GM19455 (cell line): Measurements from ENCODE around the gene CDC5L.
A peak's percentile ranks its signal among the peaks of the same experiment; 100 is the strongest.
"Not testable (repeated sequence)": the region's sequence is repeated elsewhere in the genome, so short reads cannot be mapped to it uniquely, and the experiment has no call there.

ENCODE experiments used
- ATAC-seq: cut with Tn5 transposase; IDR thresholded peaks from one replicate; pipeline ENCODE4 v1.9.1; 2021; ENCODE audit not compliant: unreplicated experiment

CDC5L gene

DNA sequence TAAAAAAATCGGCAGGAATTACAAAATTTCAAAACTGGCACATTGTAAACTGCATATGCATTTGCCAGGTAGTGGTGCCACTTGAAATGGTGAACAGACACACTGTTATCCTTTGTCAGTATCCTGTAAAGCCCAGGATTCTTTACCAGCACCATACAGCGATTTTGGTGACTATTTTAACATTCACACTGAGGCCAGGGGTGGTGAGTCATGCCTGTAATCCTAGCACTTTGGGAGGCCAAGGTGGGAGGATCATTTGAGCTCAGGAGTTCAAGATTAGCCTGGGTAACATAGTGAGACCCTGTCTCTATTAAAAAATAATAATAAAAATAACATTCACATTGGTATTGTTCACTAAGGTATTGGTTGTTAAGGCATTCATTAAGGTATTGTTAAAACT is 61.7 kb downstream of the CDC5L start:
- ATAC-seq: not testable (repeated sequence)

DNA sequence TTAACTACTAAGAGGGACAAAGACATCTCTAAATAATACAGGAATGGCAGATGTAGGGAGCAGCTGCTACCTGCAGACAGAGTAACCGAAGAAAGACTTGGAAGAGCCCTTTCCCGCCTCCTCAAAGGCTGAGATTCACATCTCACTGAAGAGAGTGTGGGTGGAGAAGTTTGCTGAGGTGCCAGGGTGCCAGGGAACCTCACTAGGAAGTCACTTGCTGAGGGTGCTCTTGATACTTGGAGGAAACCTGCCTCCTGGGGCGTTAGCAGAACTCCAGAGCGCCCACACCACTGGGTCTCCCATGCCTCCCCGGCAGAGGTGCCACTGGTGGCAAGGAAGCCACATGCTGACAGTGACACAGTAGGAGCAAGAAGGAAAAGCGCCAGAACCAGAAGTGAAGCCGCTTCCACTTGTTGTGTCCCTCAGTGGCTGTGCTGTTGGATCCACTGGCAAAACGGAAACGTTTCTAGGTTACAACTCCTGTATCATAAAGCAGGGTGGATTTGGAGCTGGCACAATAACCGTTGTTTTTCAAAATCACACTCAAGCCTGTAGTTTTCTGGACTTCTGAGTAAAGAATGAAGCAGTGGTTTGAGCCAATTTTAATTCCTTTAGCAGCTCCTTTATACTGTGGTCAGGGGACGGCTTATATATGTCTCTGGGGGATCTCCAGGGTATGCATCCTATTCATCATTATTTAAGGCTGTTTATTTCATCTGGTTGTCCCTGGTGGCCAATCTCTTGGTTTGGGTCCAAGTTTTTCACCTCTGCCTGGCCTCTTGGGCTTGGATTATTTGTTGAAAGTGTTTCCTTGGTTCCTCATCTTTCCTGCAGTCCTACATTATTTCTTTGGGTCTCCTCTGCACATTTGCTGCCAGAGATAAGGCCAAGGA is 64.5 kb downstream of the CDC5L start:
- ATAC-seq: no peak

DNA sequence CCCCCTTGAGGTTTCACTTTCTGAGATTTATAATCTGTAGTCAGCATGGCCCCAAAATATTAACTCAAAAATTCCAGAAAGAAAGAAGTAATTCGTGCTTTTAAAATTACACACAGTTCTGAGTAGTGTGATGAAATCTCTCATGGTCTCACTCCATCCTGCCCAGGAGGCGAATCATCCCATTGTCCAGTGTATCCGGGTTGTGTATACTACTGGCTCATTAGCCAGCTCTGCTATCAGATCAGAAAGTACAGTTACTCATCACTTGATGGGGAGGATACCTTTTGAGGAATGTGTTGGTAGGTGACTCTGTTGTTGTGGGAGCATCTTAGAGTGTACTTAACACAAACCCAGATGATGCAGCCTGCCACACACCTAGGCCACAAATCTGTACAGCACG is 65.2 kb downstream of the CDC5L start:
- ATAC-seq: no peak

DNA sequence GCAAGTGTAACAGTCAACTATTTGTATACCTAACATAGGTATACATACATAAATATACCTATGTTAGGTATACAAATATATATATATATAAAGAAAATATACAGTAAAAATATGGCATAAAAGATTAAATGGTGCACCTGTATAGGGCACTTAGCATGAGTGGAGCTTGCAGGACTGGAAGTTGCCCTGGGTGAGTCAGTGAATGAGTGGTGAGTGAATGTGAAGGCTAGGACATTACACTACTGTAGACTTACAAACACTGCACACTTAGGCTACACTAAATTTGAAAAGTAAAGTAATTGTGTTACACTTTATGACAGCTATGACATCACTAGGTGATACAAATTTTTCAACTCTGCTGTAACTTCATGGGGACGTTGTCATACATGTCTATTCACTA is 65.6 kb downstream of the CDC5L start:
- ATAC-seq: no peak

DNA sequence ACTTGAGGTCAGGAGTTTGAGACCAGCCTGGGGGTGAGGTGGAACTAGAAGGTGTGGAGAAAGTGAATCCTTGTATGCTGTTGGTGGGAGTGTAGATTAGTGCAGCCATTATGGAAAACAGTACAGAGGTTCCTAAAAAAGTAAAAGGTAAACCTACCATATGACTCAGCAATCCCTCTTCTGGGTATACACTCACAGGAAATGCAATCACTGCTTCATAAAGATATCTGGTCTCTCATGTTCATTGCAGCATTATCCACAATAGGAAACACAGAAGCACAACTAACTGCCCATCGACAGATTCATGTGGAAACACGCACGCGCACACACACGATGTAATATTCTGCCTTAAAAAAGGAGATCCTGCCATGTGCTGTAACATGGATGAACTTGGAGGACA is 66.7 kb downstream of the CDC5L start:
- ATAC-seq: no peak

DNA sequence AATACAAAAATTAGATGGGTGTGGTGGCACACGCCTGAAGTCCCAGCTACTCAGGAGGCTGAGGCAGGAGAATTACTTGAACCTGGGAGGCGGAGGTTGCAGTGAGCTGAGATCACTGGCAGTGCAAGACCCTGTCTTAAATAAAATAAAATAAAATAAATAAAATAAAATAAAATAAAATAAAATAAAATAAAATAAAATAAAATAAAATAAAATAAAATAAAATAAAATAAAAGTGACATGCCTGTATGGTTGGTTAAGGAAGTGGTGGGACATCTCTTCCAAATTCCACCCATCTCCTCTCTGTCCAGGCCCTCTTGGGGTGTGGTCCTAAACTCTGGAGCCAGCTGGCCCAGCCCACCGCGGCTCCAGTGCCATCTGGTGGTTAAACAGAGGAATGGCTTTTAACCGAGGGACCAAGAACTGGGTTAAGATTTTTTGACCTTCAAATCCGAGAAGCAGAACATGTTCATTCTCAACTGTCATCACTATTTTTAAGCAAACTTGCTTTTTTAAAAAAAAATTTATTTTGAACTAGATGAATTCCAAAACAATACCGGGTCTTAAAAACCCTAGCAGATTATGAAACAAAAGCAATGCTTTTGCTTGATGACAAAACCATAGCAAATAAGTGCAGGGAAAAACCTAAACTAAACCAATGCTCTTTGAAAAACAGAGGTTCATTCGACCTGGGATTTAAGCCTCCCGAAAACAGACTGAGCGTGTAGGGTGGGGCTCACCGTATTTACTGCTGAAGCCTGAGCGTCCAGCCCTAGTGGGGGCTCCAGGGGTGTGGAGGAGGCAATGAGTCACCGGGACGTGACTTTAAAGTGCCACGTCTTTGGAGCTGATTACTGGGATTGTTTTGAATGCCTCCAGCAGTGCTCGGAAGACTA is 68.8 kb downstream of the CDC5L start:
- peak; percentile 73 for ATAC-seq

DNA sequence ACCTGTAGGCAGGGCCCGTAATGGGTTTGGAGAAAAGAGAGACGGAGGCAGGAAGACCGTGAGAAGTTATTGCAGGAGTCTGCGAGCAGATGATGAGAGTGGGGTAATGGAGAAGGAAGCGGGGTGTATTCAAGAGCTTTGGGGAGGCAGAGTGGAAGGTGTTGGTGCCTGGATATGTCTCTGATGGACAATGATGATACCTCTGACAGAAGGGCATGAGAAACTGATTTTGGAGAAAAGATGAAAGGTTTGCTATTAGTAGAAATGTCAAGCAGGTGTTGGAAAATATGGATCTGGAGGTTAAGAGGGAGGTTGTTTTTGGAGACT is 69.4 kb downstream of the CDC5L start:
- ATAC-seq: no peak

DNA sequence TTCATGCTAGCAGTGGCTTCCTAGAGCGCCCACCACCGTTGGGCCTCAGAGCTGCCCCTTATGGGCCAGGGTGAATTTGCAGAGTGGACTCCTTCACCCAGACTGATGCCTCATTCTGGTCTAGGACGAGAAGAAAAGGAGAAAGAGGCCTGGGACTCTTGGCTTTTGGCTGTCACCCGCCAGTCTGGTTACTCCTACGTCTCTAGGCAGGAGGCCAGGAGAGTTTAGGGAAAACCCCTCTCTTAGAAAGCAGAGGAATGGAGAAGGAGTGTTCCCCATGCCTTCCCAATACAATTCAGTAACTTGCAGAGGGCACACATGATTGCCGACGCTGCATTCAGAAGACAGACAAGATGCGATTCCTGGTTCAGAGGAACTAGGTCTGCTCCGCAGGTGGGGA is 70.1 kb downstream of the CDC5L start:
- no peak for ATAC-seq

DNA sequence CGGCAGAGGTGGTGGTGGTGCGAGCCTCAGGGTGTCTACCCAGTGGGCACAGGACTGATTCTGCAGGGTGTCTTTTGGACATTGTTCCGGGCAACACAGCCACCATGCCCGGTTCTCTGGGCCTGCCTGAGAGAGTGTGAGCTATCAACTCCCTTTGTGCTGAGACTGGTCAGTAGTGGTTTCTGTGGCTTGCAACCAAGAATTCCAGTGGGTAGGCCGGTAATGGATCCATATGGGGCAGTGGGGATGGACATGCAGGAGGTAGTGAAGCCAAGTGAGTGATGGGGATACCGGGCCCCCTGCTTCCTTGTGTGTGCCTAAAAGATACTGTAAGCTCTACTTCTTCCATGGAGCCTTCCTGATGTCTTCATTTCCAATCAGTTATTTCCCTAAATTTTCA is 71.0 kb downstream of the CDC5L start:
- no peak for ATAC-seq

DNA sequence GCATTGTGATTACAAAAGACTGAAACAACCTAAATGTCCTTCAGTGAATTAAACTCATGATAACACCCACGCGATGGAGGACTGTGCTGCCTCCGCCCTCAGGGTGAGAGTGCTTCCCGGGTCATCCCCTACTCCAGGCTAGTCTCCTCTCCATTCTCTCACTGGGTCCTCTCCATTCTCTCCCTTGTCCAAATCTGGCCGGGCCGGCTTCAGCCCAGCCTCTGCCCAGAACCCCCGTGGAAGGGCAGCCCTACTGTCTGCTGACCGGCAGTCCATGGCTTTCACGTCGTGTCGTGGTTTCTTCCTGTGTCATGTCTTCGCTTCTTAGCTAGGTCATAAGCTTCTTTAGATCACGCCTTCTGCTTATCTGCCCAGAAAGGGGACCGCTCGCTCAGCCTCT is 74.8 kb downstream of the CDC5L start:
- no peak for ATAC-seq

DNA sequence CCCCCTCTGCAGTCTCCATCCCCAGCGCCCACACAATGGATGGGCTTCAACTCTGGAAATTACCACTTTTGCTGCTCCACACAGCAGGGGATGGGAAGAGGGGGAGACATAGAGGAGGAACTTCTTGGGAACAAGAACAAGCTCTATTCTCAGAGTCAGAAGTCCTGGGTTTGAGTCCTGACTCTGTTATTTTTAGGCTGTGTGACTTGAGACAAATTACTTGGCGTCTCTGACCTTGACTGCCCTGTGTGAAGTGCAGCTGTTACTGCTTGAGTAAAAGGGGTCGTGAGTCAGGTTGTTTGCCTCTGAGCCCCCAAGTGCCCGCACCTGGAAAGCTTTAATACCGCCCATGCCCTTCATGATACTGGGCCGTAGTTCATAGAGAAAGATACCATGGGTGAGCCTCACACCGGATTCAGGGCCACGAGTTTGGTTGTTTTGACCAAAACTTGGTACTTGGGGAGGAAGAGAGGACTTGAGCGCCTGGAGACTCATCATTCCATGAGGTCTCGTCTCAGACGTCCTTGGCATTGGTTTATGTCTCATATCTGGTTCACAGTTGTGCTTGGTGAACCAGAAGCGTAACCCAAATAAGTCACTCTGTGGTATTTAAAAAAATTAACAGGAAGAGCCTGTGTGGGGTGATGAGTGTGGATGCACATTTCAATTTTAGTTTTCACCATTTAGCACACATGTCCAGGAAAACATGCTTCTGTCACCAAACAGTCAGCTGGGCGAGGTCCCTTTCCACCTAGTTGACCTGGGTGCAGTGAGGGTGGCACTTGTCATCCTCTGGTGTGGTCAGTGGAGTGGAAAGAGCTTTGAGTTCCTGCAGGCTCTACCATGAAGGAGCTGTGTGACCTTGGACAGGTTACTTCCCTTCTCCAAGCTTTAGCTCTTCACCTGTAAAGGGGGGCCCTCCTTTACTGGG is 75.6 kb downstream of the CDC5L start:
- no peak for ATAC-seq

DNA sequence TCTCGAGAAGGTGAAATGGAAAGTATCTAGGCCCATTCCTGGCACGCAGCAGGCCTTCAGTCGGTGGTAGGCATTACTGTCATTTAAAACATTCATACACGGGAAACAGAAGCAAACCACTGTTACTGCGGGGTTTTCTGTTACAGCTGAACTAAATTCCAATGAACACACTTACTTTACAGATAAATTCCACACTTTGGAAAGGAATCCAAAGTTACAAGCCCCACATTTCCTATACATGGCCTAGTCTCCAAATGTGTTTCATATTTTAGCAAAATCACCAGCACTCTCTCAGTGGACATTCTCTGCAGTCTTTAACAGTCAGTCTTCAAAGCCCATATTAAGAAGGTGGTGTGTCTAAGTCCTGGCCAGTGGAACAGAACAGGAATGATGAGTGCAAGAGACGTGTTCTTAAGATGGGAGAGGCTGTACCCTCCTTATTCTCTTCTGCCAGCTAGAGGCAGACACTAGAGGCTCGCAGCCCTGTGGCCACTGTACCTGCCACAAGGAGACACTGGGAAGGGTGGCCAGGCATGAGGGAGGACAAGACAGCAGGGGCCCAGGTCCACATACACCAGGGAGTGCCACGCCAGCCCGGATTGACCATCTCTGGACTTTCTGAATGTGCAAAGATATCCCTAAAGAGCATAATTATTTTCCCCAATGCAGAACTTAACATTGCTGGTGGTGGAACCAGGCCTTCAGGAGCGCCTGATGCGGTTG is 76.4 kb downstream of the CDC5L start:
- ATAC-seq: no peak

DNA sequence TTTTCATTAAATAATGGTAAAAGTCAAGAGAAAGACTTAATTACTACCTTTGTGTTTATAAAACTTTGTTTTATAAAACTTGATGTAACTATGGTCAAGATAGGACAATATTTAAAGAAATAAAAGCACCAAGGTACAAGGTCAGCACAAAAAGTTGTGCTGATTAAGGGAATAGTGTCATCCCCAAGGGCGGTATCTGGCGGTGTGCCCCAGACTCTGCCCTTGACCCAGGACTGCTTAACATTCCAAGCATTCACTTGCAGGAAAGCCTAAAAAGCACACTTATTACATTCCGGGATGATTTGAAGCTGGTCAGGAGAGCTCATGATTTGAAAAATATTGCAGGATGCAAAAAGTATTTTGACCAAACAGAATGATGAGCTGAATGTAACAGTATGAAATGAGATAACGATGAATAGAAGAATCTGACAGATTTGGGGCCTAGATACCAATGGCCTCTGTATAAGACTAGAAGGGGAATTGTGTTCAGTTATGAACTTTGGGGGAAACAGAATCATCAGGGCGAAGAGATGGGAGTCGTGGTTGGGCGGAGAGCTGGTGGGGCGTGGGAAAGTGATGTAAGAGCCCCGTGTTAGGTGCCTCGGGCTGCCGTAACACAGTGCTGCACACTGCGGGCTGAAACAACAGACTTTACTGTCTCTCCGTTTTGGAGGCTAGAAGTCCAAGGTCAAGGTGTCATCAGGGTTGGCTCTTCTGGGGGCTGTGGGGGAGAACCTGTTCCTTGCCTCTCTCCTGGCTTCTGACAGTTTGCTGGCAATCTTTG is 77.2 kb downstream of the CDC5L start:
- no peak for ATAC-seq

DNA sequence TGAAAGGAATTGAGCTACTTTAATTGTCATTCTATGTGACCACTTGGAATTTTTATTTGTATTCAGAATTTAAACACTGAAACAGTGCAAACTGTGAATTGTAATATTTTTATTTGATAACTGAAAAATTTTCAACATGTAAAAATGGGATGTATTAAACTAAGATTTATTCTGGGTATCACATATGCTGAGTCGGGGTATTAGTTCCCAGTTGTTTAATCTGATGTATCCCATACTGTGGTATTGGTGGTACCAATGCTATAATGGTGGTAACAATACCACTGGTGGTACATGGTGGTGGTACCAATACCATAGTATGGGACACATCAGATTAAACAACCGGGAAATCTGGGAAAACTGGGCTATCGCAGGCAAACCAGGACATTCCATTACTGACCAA is 79.4 kb downstream of the CDC5L start:
- ATAC-seq: no peak

DNA sequence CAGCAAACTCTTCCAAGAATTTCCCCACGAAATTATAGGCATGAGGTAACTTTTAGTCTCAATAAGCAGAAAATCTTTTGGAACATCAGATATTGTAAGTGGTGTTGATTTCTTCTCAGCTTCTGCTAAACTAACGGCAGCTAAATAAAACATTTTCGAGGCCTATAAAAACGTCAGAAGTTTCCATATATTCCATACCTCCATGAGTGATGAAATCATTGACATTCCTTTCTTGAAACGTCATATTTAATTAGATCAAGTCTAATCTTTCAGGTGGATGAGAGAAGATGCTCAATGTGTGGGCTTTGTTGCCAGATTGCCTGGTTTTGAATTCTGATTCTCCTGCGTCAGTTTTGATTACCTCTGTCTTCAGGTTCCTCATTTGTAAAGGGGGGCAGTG is 81.3 kb downstream of the CDC5L start:
- ATAC-seq: no peak

DNA sequence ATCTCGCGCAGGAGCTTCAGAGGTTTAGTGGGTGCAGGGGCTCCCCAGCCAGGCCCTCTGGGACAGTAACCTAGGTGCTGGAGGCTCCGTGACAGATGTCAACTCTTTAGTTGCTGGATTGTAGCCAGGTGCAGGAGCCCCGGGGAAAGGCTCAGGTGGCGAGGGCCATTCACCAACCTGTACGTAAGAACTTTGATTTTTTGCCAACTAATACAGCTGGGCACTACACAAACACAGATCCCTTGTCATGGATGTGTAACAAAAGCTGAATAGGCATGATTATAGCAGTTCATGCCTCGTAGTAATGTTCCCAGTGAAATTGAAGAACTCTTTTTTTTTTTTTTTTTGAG is 82.6 kb downstream of the CDC5L start:
- ATAC-seq: no peak

DNA sequence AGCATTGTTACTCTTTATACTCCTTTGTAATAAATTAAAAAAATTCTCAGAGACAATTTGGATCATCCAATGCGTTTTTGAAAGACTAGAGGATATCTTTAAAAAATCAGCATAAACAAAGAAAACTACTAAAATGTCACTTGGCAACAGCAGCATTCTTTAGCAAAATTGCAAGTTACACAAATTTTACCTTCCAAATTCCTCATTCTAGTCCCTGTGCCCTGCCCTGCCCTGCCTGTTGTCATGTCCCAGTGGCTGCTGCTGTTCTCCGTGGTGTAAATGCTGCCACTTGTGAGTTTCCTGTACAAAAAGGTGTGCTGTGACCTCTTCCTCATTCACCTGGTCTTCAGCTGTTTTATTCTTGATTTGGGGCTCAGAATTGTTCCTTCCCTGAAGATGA is 83.2 kb downstream of the CDC5L start:
- ATAC-seq: no peak

DNA sequence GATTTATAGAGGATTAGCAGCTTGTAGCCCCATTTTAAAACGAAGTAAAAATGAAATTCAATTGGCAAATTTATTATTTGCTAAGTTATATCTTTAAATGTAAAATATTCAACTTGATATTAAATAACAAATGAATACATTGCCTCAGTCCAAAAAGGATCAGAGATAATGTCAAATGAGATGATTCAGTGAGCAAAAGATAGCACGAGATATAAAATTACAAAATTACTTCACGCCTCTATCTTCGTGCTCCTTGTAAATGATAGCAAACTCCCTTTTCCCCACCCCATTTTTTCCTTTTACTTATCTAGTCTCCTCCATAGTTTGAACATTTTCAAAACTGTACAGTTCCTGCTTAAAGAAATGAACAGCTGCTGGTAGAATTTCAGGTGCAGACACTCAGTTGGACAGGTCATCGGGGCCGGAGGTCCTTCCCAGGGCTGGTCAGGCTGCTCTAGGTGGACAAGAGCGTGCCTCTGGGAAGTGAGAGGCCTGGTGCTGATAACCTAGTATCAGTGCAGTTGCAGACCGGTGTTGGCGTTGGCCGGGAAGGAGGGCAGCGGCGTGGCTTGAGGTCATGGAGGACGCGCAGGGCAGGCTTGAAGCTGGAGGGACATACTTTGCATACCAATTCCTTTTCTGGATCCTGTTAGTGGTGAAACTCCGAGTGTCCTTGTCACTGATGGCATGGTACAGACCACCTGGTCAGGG is 83.9 kb downstream of the CDC5L start:
- no peak for ATAC-seq

DNA sequence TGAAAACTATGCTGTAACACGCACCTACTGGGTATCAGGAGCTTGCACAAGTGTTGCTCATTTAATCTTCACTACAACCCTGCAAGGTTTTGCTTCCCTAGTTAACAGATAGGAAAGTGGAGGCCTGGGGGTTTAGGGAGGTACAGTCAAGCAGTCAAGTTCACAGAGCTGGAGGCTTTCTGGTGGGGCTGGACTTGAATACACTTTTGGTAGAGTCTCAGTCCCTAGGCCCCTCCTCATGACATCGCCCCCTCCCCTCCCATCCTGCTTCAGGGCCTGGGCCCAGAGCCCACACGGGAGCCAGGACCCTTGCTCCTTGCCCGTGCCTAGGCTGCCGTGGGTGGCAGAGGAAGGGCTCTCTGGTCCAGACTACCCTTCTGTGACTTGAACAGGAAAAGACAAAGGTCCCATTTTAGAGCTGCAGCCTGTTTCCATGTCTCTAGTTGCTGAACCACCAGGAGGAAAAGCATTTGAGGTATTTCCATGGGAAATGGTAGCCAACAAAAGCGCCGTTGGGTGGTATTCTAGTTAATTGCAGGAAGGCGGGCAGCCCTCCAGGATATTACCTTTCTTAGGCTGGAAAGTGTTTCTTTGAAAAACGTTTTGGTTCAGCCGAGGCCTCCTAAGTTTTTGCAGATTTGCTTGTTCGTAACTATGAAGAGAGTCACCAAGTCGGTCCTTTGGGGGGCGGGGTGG is 84.9 kb downstream of the CDC5L start:
- ATAC-seq: no peak
